Fibroblast of the aortic adventitia (primary cell): ENCODE results near the gene ZBTB12. TPM values are rescaled to one million over a fixed set of nuclear protein-coding genes. Genes with fewer than 3 reads are reported as not detected.

ENCODE experiments used
- DNase-seq: peaks from one replicate; pipeline ENCODE4 v3.0.0-alpha.2; 2010; ENCODE audit warnings: low read depth
- H3K4me3 ChIP-seq: 2 replicates; pipeline ENCODE4 v1.5.1; 2011; ENCODE audit warnings: low read depth, mild to moderate bottlenecking, control low read depth, low read length, moderate library complexity
- CTCF ChIP-seq: IDR thresholded peaks from 2 replicates; pipeline ENCODE4 v1.5.1; 2011; ENCODE audit warnings: mild to moderate bottlenecking, low read length, control low read depth, inconsistent platforms; ENCODE audit not compliant: insufficient read depth
- total RNA-seq: library from RNA; depleted of rRNA; stranded (reverse); fragments of >200 nt; gene quantifications from 2 replicates; pipeline ENCODE4 v1.2.3, GENCODE V29; 2012; ENCODE audit warnings: low replicate concordance

Gene ZBTB12
- total RNA-seq, 1 donor, result 3.3 TPM

DNA sequence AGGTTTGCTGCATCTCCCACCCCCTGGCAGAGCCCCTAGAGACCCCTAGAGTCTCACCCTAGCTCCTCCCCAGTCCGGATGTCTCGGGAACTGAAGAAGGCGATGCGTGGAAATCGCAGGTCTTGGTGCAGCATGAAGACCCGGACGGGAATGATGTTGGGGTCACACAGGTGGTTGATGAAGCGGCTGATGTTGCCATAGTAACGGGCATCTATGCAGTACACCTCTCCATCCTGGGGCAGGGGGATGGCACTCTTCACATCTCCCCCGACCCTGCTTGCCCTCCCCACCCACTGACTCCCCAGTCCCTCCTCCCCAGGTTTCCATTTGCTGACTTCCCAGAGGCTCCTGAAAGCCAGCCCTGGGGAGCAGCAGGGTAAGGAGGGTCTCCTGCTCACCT lies 21.3 kb downstream of the ZBTB12 start:
- no peak for TF ChIP-seq CTCF
- no peak for DNase-seq
- H3K4me3 ChIP-seq, result no peak overlapping the region

DNA sequence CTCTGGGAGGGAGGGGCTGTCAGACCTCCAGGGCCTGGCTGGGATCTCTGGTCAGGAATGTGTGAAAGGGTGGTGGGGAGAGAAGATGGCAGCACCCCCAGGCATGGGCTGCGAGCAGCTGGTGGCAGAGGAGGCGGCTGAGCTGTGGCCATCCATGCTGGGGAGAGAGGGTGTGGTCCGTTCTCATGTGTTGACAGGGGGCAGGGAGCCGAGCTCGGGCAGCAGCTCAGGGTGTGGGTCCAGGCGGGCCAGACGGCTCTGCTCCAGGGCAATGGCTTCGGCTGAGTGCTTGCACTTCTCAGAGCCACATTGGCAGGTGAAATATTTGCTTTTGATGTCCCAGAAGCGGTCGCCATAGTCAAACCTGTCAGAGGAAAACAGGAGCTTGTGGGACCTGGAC lies 22.0 kb downstream of the ZBTB12 start:
- H3K4me3 ChIP-seq, result no peak overlapping the region
- no peak for DNase-seq
- TF ChIP-seq CTCF, result no peak

DNA sequence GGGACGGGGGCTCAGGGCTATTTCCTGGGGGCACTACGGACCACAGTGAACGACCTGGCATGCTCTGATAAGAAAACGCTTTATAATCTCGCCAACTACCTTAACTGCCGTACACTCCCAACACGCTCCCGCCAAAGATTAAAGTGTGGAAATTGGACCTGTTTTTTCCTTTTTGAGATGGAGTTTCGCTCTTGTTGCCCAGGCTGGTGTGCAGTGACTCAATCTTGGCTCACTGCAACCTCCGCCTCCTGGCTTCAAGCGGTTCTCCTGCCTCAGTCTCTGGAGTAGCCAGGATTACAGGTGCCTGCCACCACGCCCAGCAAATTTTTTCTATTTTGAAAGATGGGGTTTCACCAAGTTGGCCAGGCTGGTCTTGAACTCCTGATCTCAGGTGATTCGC lies 22.7 kb downstream of the ZBTB12 start:
- TF ChIP-seq CTCF, result no peak
- DNase-seq, result no peak
- no peak overlapping the region for H3K4me3 ChIP-seq

DNA sequence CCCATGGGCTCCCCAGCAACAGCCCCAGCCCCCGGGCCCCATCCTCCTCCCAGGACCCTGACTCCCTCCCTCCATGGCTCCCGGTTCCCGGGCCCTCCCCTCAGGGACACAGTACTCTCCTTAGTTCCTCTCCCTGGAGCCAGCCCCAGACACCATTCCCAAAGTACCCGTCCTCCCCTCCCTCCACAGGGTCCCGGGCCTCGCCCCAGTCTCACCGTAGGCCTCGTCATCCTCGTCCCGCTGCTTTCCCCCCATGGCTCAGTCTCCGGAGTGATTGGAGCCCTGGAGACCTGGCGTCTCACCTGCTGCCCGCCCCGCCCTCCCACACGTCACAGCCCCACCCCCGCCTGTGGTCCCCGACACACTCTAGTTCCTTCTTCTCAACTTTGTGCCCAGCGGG lies 23.2 kb downstream of the ZBTB12 start, which contains the start of gene SLC44A4:
SLC44A4 (minus strand) TSS at position 272 of the 400 bp plus-strand sequence; CDS start at position 255, 17 bp downstream.
- DNase-seq, result no peak
- no peak within 1 kb of the TSS for H3K4me3 ChIP-seq

DNA sequence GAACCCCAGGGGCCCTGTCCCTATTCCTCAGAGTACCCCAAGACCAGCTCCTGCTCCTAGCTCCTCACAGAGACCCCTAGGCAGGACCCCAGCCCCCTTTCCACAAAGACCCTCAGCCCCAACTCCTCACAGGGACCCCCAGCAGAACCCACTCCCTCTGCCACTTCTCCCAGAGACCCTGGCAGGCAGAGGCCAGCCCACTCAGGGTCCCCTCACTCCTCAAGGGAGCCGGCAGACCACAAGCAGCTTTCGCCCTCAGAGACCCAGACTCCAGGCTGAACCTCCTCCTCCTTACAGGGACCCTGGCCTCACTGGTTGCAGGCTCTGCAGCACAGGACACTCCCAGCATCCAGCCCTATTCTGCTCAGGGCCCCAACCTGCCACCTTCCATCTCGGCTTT lies 23.7 kb downstream of the ZBTB12 start:
- no peak for DNase-seq
- TF ChIP-seq CTCF, result no peak
- H3K4me3 ChIP-seq, result no peak overlapping the region

More for the DNA sequence above, 23.2 kb downstream of the ZBTB12 start, which contains the start of gene SLC44A4:
- TF ChIP-seq CTCF, result no peak

DNA sequence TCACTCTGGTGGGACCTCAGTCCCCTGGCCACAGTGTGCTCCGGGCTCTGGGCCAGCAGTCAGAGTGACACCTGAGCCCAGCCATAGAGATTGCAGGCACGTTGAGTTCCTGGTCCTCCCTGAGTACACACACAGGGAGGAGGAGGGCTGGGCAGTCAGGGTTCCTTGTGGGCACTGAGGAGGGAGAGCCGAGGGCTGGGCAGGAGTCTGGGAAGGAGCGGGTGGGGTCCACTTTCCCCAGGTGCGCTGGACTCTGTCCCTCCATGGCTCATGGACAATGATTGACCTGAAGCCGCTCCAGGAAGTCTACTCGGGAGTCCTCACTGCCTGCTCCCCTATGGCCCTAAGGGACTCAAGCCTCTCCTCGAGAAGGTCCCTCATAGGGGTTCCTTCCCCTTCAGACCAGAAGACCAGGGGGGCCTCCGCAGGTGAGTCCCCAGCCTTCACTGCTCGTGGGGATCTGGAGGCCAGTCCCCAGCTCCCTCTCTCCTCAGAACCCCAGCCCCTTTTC lies 24.2 kb downstream of the ZBTB12 start:
- no peak for DNase-seq
- no peak for TF ChIP-seq CTCF

DNA sequence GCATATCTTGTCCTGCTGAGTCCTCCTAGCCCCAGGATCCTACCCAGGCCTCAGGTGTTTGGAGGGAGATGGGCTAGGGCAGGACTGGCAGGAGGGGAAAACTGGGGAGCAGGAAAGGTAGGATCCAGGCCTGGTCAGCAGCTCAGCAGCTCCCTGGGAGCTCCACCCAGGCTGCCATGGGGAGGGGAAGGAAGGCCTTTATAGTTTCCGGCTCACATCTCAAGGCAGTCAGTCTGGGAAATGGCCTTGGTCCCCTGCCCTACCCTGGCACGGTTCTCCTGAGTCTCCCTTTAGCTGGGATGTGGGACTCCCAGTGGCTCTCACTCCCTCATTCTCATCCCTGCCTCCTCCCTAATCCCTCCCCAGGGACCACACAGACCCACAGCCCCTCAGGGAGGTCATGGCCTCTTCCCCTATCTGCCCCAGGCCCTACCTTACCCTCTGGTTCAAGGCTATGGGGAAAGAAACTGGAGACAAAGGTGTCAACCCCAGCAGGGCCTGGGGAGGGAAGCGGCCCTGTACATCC lies 24.7 kb downstream of the ZBTB12 start:
- no peak for DNase-seq
- TF ChIP-seq CTCF, result no peak
- no peak overlapping the region for H3K4me3 ChIP-seq

More for the DNA sequence above, 24.2 kb downstream of the ZBTB12 start:
- H3K4me3 ChIP-seq, result no peak overlapping the region
